GM21447 (cell line): Measurements from ENCODE around the gene CREB5.

ENCODE experiments used
- ATAC-seq: cut with Tn5 transposase; IDR thresholded peaks from one replicate; pipeline ENCODE4 v1.9.1; 2021; ENCODE audit not compliant: unreplicated experiment

The CREB5 gene

GRCh38 chr7:28871631-28872030 is 459.3 kb downstream of the CREB5 start:
- no peak for ATAC-seq

DNA sequence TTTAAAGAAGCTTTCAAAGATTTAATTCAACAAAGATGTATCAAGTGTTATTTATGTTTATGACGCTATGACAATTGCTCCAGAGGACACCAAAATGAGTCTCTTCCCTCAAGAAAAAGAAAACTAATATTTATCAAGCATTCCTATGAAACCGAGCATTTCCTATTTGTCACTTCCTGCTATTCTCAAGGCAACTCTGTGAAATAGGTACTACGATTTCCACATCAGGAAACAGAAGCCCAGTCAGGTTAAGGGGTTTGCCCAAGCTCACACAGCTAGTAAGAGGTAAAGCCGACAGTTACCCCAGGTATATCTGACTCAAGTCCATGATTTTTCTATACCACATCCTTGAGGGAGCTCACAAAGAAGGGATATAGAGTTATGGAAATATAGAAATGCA is 459.9 kb downstream of the CREB5 start:
- ATAC-seq = no peak

DNA sequence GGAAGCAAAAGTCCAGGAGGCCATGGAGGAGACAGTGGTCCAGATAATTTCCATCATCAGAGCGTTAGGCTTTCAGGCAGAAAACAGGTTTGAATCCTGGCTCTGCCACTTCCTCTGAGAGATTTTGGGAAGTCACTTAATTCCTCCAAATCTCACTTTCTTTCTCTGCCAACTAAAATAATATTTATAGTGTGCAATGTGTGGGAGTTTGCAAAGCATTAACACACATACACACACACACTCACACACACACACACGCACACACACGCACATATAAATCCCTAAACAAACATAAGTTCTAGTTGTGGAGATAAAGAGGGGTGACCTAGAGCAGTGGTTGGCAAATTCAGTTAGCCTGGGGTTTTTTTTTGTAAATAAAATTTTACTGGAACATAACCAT is 461.0 kb downstream of the CREB5 start:
- ATAC-seq = no peak

DNA sequence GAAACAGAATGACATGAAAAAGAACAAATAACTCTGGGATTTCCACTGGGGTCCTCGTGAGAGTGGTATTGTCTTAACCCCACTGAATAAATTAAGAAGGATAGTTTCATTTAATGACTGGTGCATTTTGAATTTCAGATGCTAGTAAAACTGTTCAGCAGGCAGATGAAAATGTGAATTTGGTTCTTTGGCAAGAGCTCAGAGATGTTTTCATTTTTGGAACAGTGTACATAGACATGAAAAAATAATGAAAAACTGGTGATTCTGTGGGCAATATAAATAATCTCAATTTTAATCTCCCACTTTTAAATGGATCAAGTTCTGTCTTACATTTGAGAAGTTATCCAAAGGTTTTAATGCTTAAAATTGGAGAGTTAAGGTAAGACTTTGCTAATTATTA is 461.7 kb downstream of the CREB5 start:
- ATAC-seq = no peak
